ENCODE results near the gene MID1IP1. TPM values are rescaled to one million over a fixed set of nuclear protein-coding genes. Genes with fewer than 3 reads are reported as not detected.

MID1IP1 gene
- total and polyA plus RNA-seq, 2 of the 8 experiments (the other 6 are each of a cell fraction or from before 2014, with no cell fraction given) = 118 to 128 TPM

DNA sequence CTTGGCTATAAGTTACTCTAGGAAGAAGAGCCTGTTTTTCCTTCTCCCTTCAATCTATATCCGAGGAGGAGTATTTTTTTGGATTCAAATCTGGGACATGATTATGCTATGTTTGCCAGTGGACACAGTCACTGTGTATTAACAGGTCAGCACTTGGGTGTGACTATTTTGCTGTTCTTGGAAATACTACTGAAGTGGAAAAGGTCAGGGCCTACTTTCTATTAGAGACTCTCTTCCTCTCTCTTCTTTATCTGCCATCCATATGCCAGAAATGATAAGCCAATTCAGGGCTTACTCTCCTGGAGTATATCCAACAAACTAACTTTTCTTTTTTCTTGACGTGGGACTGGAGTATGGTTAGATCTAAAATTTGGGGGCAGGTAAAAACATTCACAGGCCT is 40.5 kb downstream of the MID1IP1 start (continued):
- TF ChIP-seq CHD7 (IDR thresholded peaks at IDR 0.05; ENCODE audit: insufficient replicate concordance, low read length) (no peak), GTF2F1 (IDR thresholded peaks at IDR 0.05; ENCODE audit: borderline replicate concordance, low read depth, low read length) (no peak), SP1 (IDR thresholded peaks at IDR 0.05; ENCODE audit: low read depth, low read length) (no peak), RXRA (IDR thresholded peaks at IDR 0.05; ENCODE audit: insufficient read depth, low read depth, low read length) (no peak), SP4 (IDR thresholded peaks at IDR 0.05; ENCODE audit: low read length) (no peak)
